Measurements from ENCODE around the gene ANKRD44. TPM values are rescaled to one million over a fixed set of nuclear protein-coding genes. Genes with fewer than 3 reads are reported as not detected.

ANKRD44 gene
- total RNA-seq, 1 donor from 2014 or later, result 170 TPM

- DNase-seq, result no peak
These were observed 366.0 kb downstream of the ANKRD44 start for GRCh38 chr2:196944570-196944969.

- DNase-seq, result no peak
These were observed 369.0 kb downstream of the ANKRD44 start for GRCh38 chr2:196941398-196942078.

DNA sequence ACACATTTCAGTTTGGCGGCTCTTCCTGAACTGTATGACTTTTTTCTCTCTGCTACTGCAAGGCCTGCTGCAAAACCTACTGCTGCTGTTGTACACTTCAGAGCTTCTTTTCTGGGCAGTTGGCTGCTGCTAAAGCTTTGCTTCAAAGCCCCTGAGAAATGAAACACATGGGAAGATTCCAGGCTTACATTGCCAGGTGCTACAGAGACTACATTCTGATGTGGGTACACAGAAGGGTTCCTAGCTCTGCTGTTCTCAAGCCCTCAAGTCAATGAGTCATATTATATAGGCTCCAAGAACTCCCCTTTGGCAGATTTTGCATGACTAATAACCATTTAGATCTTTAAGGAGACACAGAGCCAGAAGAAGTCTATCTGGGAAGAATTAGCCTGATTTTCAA is 371.2 kb downstream of the ANKRD44 start:
- no peak for DNase-seq

Other genes with a start within 250 kb of the ANKRD44 start
- gene SF3B1, start 124.2 kb upstream of the ANKRD44 start, total RNA-seq, result 394 TPM
- gene COQ10B, start 142.8 kb upstream of the ANKRD44 start, total RNA-seq, result 31.7 TPM
- 158 TPM for gene HSPD1, start 189.1 kb upstream of the ANKRD44 start, total RNA-seq
- gene HSPE1, start 189.6 kb upstream of the ANKRD44 start, total RNA-seq, result 63.3 TPM
- gene MOB4, start 205.3 kb upstream of the ANKRD44 start, total RNA-seq, result 101 TPM

All from occipital lobe (tissue), 2 donors.